Neural progenitor cell (in vitro differentiated cells): ENCODE data around the gene DCST1. TPM values are rescaled to one million over a fixed set of nuclear protein-coding genes. Genes with fewer than 3 reads are reported as not detected.

Source experiments
- DNase-seq: peaks from one replicate; pipeline ENCODE4 v3.0.0-alpha.2; 2016; ENCODE audit warnings: low spot score
- H2AFZ ChIP-seq: fragments of 200-600 bp; sonication (generic); replicated peaks from 2 replicates; pipeline ENCODE4 v1.6.1; 2016; ENCODE audit warnings: antibody characterized with exemption
- H3F3A ChIP-seq: fragments of 200-600 bp; sonication (generic); 2 replicates; pipeline ENCODE4 v1.6.1; 2016; ENCODE audit warnings: antibody characterized with exemption, low read depth
- H3K27ac ChIP-seq: fragments of 200-600 bp; sonication (generic); 2 replicates; pipeline ENCODE4 v1.5.1; 2016; ENCODE audit warnings: mild to moderate bottlenecking
- H3K27me3 ChIP-seq: fragments of 200-600 bp; sonication (generic); 2 replicates; pipeline ENCODE4 v1.6.1; 2016; ENCODE audit warnings: mild to moderate bottlenecking, moderate library complexity
- H3K36me3 ChIP-seq: fragments of 200-600 bp; sonication (generic); 2 replicates; pipeline ENCODE4 v1.5.1; 2016
- H3K4me1 ChIP-seq: fragments of 200-600 bp; sonication (generic); 2 replicates; pipeline ENCODE4 v1.6.1; 2016; ENCODE audit warnings: mixed run types
- H3K4me2 ChIP-seq: fragments of 200-600 bp; sonication (generic); 2 replicates; pipeline ENCODE4 v1.6.1; 2016
- H3K4me3 ChIP-seq: fragments of 200-600 bp; sonication (generic); 2 replicates; pipeline ENCODE4 v1.5.1; 2016
- H3K79me2 ChIP-seq: fragments of 200-600 bp; sonication (generic); 2 replicates; pipeline ENCODE4 v1.6.1; 2016; ENCODE audit warnings: low read depth
- H3K9ac ChIP-seq: fragments of 200-600 bp; sonication (generic); 2 replicates; pipeline ENCODE4 v1.6.1; 2016
- H3K9me3 ChIP-seq: fragments of 200-600 bp; sonication (generic); 2 replicates; pipeline ENCODE4 v1.5.1; 2016; ENCODE audit warnings: low read depth
- H4K20me1 ChIP-seq: fragments of 200-600 bp; sonication (generic); 2 replicates; pipeline ENCODE4 v1.6.1; 2016; ENCODE audit warnings: low read depth
- H3K27ac Mint-ChIP-seq: 3 replicates; pipeline ENCODE4 v1.8.0; 2021; ENCODE audit warnings: mixed read lengths
- H3K27me3 Mint-ChIP-seq: 2 replicates; pipeline ENCODE4 v1.8.0; 2022; ENCODE audit warnings: low read depth, mild to moderate bottlenecking, inconsistent platforms, moderate library complexity, mixed read lengths; ENCODE audit not compliant: insufficient read depth
- H3K36me3 Mint-ChIP-seq: 3 replicates; pipeline ENCODE4 v1.8.0; 2021; ENCODE audit warnings: mixed read lengths
- H3K4me1 Mint-ChIP-seq: 3 replicates; pipeline ENCODE4 v1.8.0; 2021; ENCODE audit warnings: mixed read lengths
- H3K4me3 Mint-ChIP-seq: 3 replicates; pipeline ENCODE4 v1.8.0; 2021; ENCODE audit warnings: mild to moderate bottlenecking, moderate library complexity, mixed read lengths
- H3K9me3 Mint-ChIP-seq: 3 replicates; pipeline ENCODE4 v1.8.0; 2020; ENCODE audit warnings: mixed read lengths
- CTCF ChIP-seq: fragments of 200-600 bp; sonication (generic); IDR thresholded peaks from 2 replicates; pipeline ENCODE4 v1.5.1; 2017; ENCODE audit warnings: antibody characterized with exemption, mild to moderate bottlenecking
- EZH2 ChIP-seq: fragments of 200-600 bp; sonication (generic); IDR thresholded peaks from 2 replicates; pipeline ENCODE4 v1.6.1; 2017; ENCODE audit warnings: antibody characterized with exemption, mild to moderate bottlenecking, moderate library complexity
- EZH2phosphoT487 ChIP-seq: fragments of 200-600 bp; sonication (generic); IDR thresholded peaks from 2 replicates; pipeline ENCODE4 v1.6.1; 2017; ENCODE audit warnings: antibody characterized with exemption
- total RNA-seq: library from RNA; depleted of rRNA; stranded (reverse); fragments of >200 nt; gene quantifications from 2 replicates; pipeline ENCODE4 v1.2.3, GENCODE V29; 2015; ENCODE audit warnings: low replicate concordance

The DCST1 gene
- total RNA-seq, 1 donor from 2014 or later, result not detected

- peak within 1 kb of the TSS; percentile 85 for H3K27ac Mint-ChIP-seq
- no peaks in the 10 kb centered on the region for H3K9me3 Mint-ChIP-seq
- H3K36me3 ChIP-seq, result peaks cover 3% of the 10 kb centered on the region
- peaks cover under 1% of the 10 kb centered on the region for H3K4me1 ChIP-seq
- no peaks in the 10 kb centered on the region for H3K9me3 ChIP-seq
- H3K4me3 Mint-ChIP-seq, result no peak within 1 kb of the TSS
- H3K27me3 ChIP-seq, result no peaks in the 10 kb centered on the region
- H3K4me3 ChIP-seq, result no peak within 1 kb of the TSS
- peaks cover 8% of the 10 kb centered on the region for H3K79me2 ChIP-seq
- no peak within 1 kb of the TSS for H3K4me2 ChIP-seq
- no peak within 1 kb of the TSS for H2AFZ ChIP-seq
- peaks cover 21% of the 10 kb centered on the region for H3K4me1 Mint-ChIP-seq
- peaks cover 9% of the 10 kb centered on the region for H3K36me3 Mint-ChIP-seq
- TF ChIP-seq CTCF, result no peak
- TF ChIP-seq EZH2phosphoT487, result no peak
- TF ChIP-seq EZH2, result no peak
- peaks cover 14% of the 10 kb centered on the region for H4K20me1 ChIP-seq
- no peak within 1 kb of the TSS for H3K9ac ChIP-seq
- peaks cover 19% of the 10 kb centered on the region for H3F3A ChIP-seq
- no peak for DNase-seq
- no peak within 1 kb of the TSS for H3K27ac ChIP-seq
- peaks cover 18% of the 10 kb centered on the region for H3K27me3 Mint-ChIP-seq
Measured at GRCh38 chr1:154993572-154994268, 39.9 kb upstream of the DCST1 start, which contains the start of gene LENEP. Gene LENEP (plus strand): TSS chr1:154993586. CDS start chr1:154993608, 22 bp downstream.

- Histone ChIP-seq H2AFZ (no peak overlapping the region), H3K27me3 (no peaks in the 10 kb centered on the region), H3K4me1 (peaks cover 3% of the 10 kb centered on the region), H3K79me2 (peaks cover 3% of the 10 kb centered on the region), H3K9me3 (no peaks in the 10 kb centered on the region), H3K4me3 (no peak overlapping the region), H3K36me3 (no peaks in the 10 kb centered on the region), H4K20me1 (peaks cover 9% of the 10 kb centered on the region), H3K4me2 (no peak overlapping the region), H3K9ac (no peak overlapping the region), H3K27ac (no peak overlapping the region), H3F3A (peaks cover 24% of the 10 kb centered on the region)
- peaks cover 14% of the 10 kb centered on the region for H3K27me3 Mint-ChIP-seq
- no peaks in the 10 kb centered on the region for H3K9me3 Mint-ChIP-seq
- DNase-seq, result no peak
- no peak overlapping the region for H3K4me3 Mint-ChIP-seq
- TF ChIP-seq CTCF (no peak), EZH2phosphoT487 (no peak), EZH2 (no peak)
- H3K27ac Mint-ChIP-seq, result no peak overlapping the region
- H3K36me3 Mint-ChIP-seq, result peaks cover 5% of the 10 kb centered on the region
- H3K4me1 Mint-ChIP-seq, result peaks cover 24% of the 10 kb centered on the region
Measured at GRCh38 chr1:154994269-154994587, 39.4 kb upstream of the DCST1 start.

- H3K9ac ChIP-seq, result no peak overlapping the region
- no peak overlapping the region for H3K4me2 ChIP-seq
- H3K79me2 ChIP-seq, result no peaks in the 10 kb centered on the region
- DNase-seq, result no peak
- H2AFZ ChIP-seq, result no peak overlapping the region
- no peak overlapping the region for H3K4me3 Mint-ChIP-seq
- no peaks in the 10 kb centered on the region for H3K9me3 ChIP-seq
- H3K9me3 Mint-ChIP-seq, result no peaks in the 10 kb centered on the region
- no peaks in the 10 kb centered on the region for H3K36me3 ChIP-seq
- H3K36me3 Mint-ChIP-seq, result peaks cover 4% of the 10 kb centered on the region
- no peaks in the 10 kb centered on the region for H3K27me3 ChIP-seq
- H3K4me3 ChIP-seq, result no peak overlapping the region
- H3K27me3 Mint-ChIP-seq, result peaks cover 14% of the 10 kb centered on the region
- no peak overlapping the region for H3K27ac ChIP-seq
- H3F3A ChIP-seq, result peaks cover 26% of the 10 kb centered on the region
- H3K4me1 ChIP-seq, result peaks cover 3% of the 10 kb centered on the region
- H4K20me1 ChIP-seq, result peaks cover 5% of the 10 kb centered on the region
- H3K27ac Mint-ChIP-seq, result peak overlapping the region; percentile 44
- TF ChIP-seq CTCF (no peak), EZH2 (no peak), EZH2phosphoT487 (no peak)
- peaks cover 24% of the 10 kb centered on the region for H3K4me1 Mint-ChIP-seq
Measured at GRCh38 chr1:154994591-154994990, 39.0 kb upstream of the DCST1 start.
